HepG2 (cell line): ENCODE measurements around the gene ZDHHC9. TPM values are rescaled to one million over a fixed set of nuclear protein-coding genes. Genes with fewer than 3 reads are reported as not detected.

Experiments used
- ATAC-seq: fragments of 200-7000 bp; cut with Tn5 transposase; 3 replicates; pipeline ENCODE4 v1.9.1; 2020; ENCODE audit warnings: mild to moderate bottlenecking, moderate library complexity
- BruUV-seq: library from RNA; stranded (reverse); fragments of 400-500 nt; replicated peaks from 2 replicates; lab custom pipeline; 2021; lab: Mats Ljungman, UMichigan
- CTCF ChIA-PET: fragments of 300-600 bp; formaldehyde crosslinking; extraction: SDS; loops from one replicate; lab custom pipeline; 2021; ENCODE audit warnings: low total read pairs, inconsistent platforms, low intra/inter-chr PET ratio; lab: Yijun Ruan, JAX
- POLR2A ChIA-PET: fragments of 350-600 bp; sonication (Branson Sonifier 250); formaldehyde crosslinking; loops from one replicate; lab custom pipeline; 2020; ENCODE audit warnings: antibody characterized with exemption, inconsistent platforms; lab: Yijun Ruan, JAX
- DNase-seq: peaks from one replicate; pipeline ENCODE4 v3.0.0-alpha.2; 2015; ENCODE audit warnings: low spot score
- FAIRE-seq: peaks from 3 replicates; lab custom pipeline; 2011; peaks lifted over from hg19 to GRCh38; lab: Jason Lieb, UNC
- H2AFZ ChIP-seq: one replicate; pipeline ENCODE4 v1.6.1; 2011; ENCODE audit warnings: low read length, inconsistent platforms
- H3K27ac ChIP-seq: fragments of 300-600 bp; 3 replicates; pipeline ENCODE4 v1.8.0; 2011; ENCODE audit warnings: mixed run types, mild to moderate bottlenecking, mixed read lengths, low read length, inconsistent platforms; ENCODE audit not compliant: insufficient read depth; ENCODE audit errors: extremely low read length
- H3K27me3 ChIP-seq, 2 experiments: fragments of 200-600 bp in 1 of 2; 2 replicates in 1 of 2; 3 replicates in 1 of 2; pipeline versions ENCODE4 v1.6.0 to v1.8.0; 2011; ENCODE audit warnings: low read length in 2 of 2, mild to moderate bottlenecking in 2 of 2, moderate library complexity in 2 of 2, inconsistent platforms in 1 of 2; ENCODE audit not compliant: insufficient read depth in 2 of 2, control insufficient read depth in 1 of 2
- H3K36me3 ChIP-seq, 2 experiments: fragments of 200-600 bp in 1 of 2; replicated peaks in 1 of 2; 2 replicates in 1 of 2; 3 replicates in 1 of 2; pipeline versions ENCODE4 v1.5.1 to v1.8.0; 2011; ENCODE audit warnings: low read length in 2 of 2, inconsistent platforms in 1 of 2; ENCODE audit not compliant: insufficient read depth in 2 of 2, control insufficient read depth in 1 of 2
- H3K4me1 ChIP-seq: 2 replicates; pipeline ENCODE4 v1.5.1; 2012; ENCODE audit warnings: low read length, inconsistent platforms; ENCODE audit not compliant: insufficient read depth
- H3K4me2 ChIP-seq: 2 replicates; pipeline ENCODE4 v1.6.0; 2011; ENCODE audit warnings: low read depth, low read length, inconsistent platforms
- H3K4me3 ChIP-seq, 3 experiments: fragments of 200-600 bp in 1 of 3; sonication (generic), shearing (Covaris generic) in 1 of 3; replicated peaks in 1 of 3; 2 replicates each; pipeline ENCODE4 v1.5.1; 2011 to 2016; ENCODE audit warnings: low read length in 3 of 3, inconsistent platforms in 2 of 3, low read depth in 2 of 3, mild to moderate bottlenecking in 2 of 3, control low read depth in 1 of 3, mixed read lengths in 1 of 3; ENCODE audit not compliant: insufficient read depth in 1 of 3
- H3K79me2 ChIP-seq: one replicate; pipeline ENCODE4 v1.6.1; 2011; ENCODE audit warnings: low read length, inconsistent platforms; ENCODE audit not compliant: insufficient read depth
- H3K9ac ChIP-seq: 2 replicates; pipeline ENCODE4 v1.6.0; 2011; ENCODE audit warnings: mild to moderate bottlenecking, low read depth, low read length, inconsistent platforms; ENCODE audit not compliant: insufficient read depth
- H3K9me3 ChIP-seq: 2 replicates; pipeline ENCODE4 v1.5.1; 2012; ENCODE audit warnings: mild to moderate bottlenecking, low read length
- H4K20me1 ChIP-seq: 2 replicates; pipeline ENCODE4 v1.6.0; 2011; ENCODE audit warnings: inconsistent platforms, mild to moderate bottlenecking, low read length, moderate library complexity; ENCODE audit not compliant: insufficient read depth
- ARHGAP35 ChIP-seq: sonication (generic); formaldehyde crosslinking; IDR thresholded peaks from 2 replicates; pipeline ENCODE4 v1.9.0; 2022; ENCODE audit warnings: mild to moderate bottlenecking, inconsistent platforms, moderate library complexity, missing genetic modification reagents, borderline replicate concordance
- GRHL1 ChIP-seq: sonication (generic); formaldehyde crosslinking; conservative IDR thresholded peaks from 2 replicates; pipeline ENCODE4 v1.8.0; 2022; ENCODE audit warnings: missing genetic modification reagents
- HNRNPK ChIP-seq: fragments of 200-400 bp; formaldehyde crosslinking; IDR thresholded peaks from 2 replicates; pipeline ENCODE4 v1.6.1; 2018; ENCODE audit warnings: low read length, low read depth, moderate library complexity, mild to moderate bottlenecking; ENCODE audit not compliant: poor library complexity, severe bottlenecking
- HNRNPLL ChIP-seq: fragments of 200-400 bp; formaldehyde crosslinking; IDR thresholded peaks from 2 replicates; pipeline ENCODE4 v1.6.1; 2017; ENCODE audit warnings: mild to moderate bottlenecking, low read depth, low read length; ENCODE audit not compliant: poor library complexity, severe bottlenecking
- SIX1 ChIP-seq: sonication (generic); formaldehyde crosslinking; IDR thresholded peaks from 2 replicates; pipeline ENCODE4 v1.4.0; 2020; ENCODE audit warnings: missing genetic modification reagents, borderline replicate concordance
- ZBTB7A ChIP-seq: sonication (generic); formaldehyde crosslinking; IDR thresholded peaks from 2 replicates; pipeline ENCODE4 v1.8.0; 2022; ENCODE audit warnings: mild to moderate bottlenecking, missing genetic modification reagents
- ZNF619 ChIP-seq: sonication (generic); formaldehyde crosslinking; IDR thresholded peaks from 2 replicates; pipeline ENCODE4 v1.4.0; 2020; ENCODE audit warnings: mild to moderate bottlenecking, missing genetic modification reagents
- ZNF775 ChIP-seq: sonication (generic); formaldehyde crosslinking; IDR thresholded peaks from 2 replicates; pipeline ENCODE4 v1.4.0; 2020; ENCODE audit warnings: missing genetic modification reagents, mild to moderate bottlenecking, moderate library complexity, borderline replicate concordance
- ZSCAN29 ChIP-seq: sonication (generic); formaldehyde crosslinking; conservative IDR thresholded peaks from 2 replicates; pipeline ENCODE4 v1.4.0; 2020; ENCODE audit warnings: mild to moderate bottlenecking, missing genetic modification reagents
- ZXDC ChIP-seq: sonication (generic); formaldehyde crosslinking; IDR thresholded peaks from 2 replicates; pipeline ENCODE4 v1.5.0; 2020; ENCODE audit warnings: mild to moderate bottlenecking, missing genetic modification reagents
- WGBS: methylation state at CpG from one replicate; pipeline ENCODE4 v1.1.6; 2017; ENCODE audit warnings: low lambda C conversion rate; 5-methylcytosine and 5-hydroxymethylcytosine counted together
- in situ Hi-C: cut with HindIII; loops from 2 replicates; pipeline ENCODE4 v1.10.0; 2017; ENCODE audit warnings: low pct_unique_long_range_greater_than_20kb; ENCODE audit not compliant: extremely low pct_ligation_motif_present
- intact Hi-C: fragments of 100-400 bp; cut with micrococcal nuclease; formaldehyde crosslinking; loops from one replicate; pipeline ENCODE4 v1.10.0; 2022; ENCODE audit not compliant: unreplicated experiment
- polyA plus RNA-seq, 8 experiments: library from polyadenylated mRNA; depleted of rRNA in 3 of 8; stranded (reverse) in 7 of 8; unstranded in 1 of 8; fragments of >200 nt; fragmentation: Illumina TruSeq in 4 of 8; extraction: Trizol in 4 of 8; gene quantifications; 2 replicates each; pipeline versions ENCODE4 v1.2.1 to v1.2.3, GENCODE V29; 2011 to 2016; ENCODE audit warnings: low read depth in 4 of 8, missing spikeins in 1 of 8, mixed read lengths in 1 of 8; ENCODE audit not compliant: insufficient read depth in 1 of 8
- total RNA-seq, 5 experiments: library from RNA; depleted of rRNA; stranded (reverse); fragments of >200 nt; fragmentation: Illumina TruSeq; extraction: Trizol; gene quantifications; 2 replicates each; pipeline ENCODE4 v1.2.3, GENCODE V29; 2016; ENCODE audit warnings: low read depth in 1 of 5
- TF ChIP-seq, protein P1 (sequence below): sonication (generic); formaldehyde crosslinking; IDR thresholded peaks from 2 replicates; pipeline ENCODE4 v1.4.0; 2020; ENCODE audit warnings: missing genetic modification reagents
- TF ChIP-seq, protein P2 (sequence below): sonication (generic); formaldehyde crosslinking; IDR thresholded peaks from 2 replicates; pipeline ENCODE4 v1.8.0; 2022; ENCODE audit warnings: missing genetic modification reagents, low read depth, mild to moderate bottlenecking, borderline replicate concordance

The ZDHHC9 gene
- total and polyA plus RNA-seq, 2 of the 13 experiments (the other 11 are each of a cell fraction or from before 2014, with no cell fraction given): 28.3 to 53.1 TPM

GRCh38 chrX:129798888-129799287 is 44.8 kb downstream of the ZDHHC9 start:
- Histone ChIP-seq H3K27ac (no peak overlapping the region), H4K20me1 (no peaks in the 10 kb centered on the region), H3K4me1 (no peaks in the 10 kb centered on the region), H3K4me3 (no peak overlapping the region), H3K9me3 (no peaks in the 10 kb centered on the region), H3K79me2 (no peaks in the 10 kb centered on the region), H3K9ac (no peak overlapping the region), H3K4me2 (no peak overlapping the region), H3K36me3 (peaks cover 0 to 4% of the 10 kb centered on the region in 2 experiments; a peak in 1 of 5 replicates), H2AFZ (no peak overlapping the region), H3K27me3 (no peaks in the 10 kb centered on the region)
- intact Hi-C loops: no loop called here
- 100% methylated on average over 4 of the region's 5 CpGs for WGBS
- ATAC-seq (no peak), FAIRE-seq (no peak), DNase-seq (no peak)
- CTCF ChIA-PET: no interaction called here
- no peak for TF ChIP-seq ZSCAN29
- no peak for TF ChIP-seq HNRNPLL
- TF ChIP-seq HNRNPK: no peak
- no peak for TF ChIP-seq ARHGAP35 (CRISPR knock-in tag)
- no peak for TF ChIP-seq SIX1
- TF ChIP-seq, protein P1, sequence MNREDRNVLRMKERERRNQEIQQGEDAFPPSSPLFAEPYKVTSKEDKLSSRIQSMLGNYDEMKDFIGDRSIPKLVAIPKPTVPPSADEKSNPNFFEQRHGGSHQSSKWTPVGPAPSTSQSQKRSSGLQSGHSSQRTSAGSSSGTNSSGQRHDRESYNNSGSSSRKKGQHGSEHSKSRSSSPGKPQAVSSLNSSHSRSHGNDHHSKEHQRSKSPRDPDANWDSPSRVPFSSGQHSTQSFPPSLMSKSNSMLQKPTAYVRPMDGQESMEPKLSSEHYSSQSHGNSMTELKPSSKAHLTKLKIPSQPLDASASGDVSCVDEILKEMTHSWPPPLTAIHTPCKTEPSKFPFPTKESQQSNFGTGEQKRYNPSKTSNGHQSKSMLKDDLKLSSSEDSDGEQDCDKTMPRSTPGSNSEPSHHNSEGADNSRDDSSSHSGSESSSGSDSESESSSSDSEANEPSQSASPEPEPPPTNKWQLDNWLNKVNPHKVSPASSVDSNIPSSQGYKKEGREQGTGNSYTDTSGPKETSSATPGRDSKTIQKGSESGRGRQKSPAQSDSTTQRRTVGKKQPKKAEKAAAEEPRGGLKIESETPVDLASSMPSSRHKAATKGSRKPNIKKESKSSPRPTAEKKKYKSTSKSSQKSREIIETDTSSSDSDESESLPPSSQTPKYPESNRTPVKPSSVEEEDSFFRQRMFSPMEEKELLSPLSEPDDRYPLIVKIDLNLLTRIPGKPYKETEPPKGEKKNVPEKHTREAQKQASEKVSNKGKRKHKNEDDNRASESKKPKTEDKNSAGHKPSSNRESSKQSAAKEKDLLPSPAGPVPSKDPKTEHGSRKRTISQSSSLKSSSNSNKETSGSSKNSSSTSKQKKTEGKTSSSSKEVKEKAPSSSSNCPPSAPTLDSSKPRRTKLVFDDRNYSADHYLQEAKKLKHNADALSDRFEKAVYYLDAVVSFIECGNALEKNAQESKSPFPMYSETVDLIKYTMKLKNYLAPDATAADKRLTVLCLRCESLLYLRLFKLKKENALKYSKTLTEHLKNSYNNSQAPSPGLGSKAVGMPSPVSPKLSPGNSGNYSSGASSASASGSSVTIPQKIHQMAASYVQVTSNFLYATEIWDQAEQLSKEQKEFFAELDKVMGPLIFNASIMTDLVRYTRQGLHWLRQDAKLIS (CRISPR knock-in tag): no peak
- TF ChIP-seq ZNF775: no peak
- TF ChIP-seq, protein P2, sequence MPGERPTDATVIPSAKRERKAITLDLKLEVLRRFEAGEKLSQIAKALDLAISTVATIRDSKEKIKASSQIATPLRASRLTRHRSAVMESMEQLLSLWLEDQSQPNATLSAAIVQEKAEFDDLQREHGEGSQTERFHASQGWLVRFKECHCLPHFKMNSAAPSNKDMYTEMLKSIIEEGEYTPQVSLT (CRISPR knock-in tag): no peak
- no peak for TF ChIP-seq GRHL1 (CRISPR knock-in tag)
- TF ChIP-seq ZXDC: no peak
- TF ChIP-seq ZNF619 (CRISPR knock-in tag): no peak
- no peak for TF ChIP-seq ZBTB7A
- POLR2A ChIA-PET: no interaction called here
- BruUV-seq: no TSS peak
- in situ Hi-C loops: no loop called here
